Neutrophil (primary cell): Measurements from ENCODE around the gene MUL1.

Source experiments
- H3K27ac ChIP-seq: fragments of 200-600 bp; sonication (generic); 2 replicates; pipeline ENCODE4 v1.5.1; 2016; ENCODE audit warnings: mild to moderate bottlenecking, moderate library complexity
- H3K27me3 ChIP-seq: fragments of 200-600 bp; sonication (generic); 2 replicates; pipeline ENCODE4 v1.6.0; 2016; ENCODE audit warnings: mild to moderate bottlenecking
- H3K36me3 ChIP-seq: fragments of 200-600 bp; sonication (generic); 2 replicates; pipeline ENCODE4 v1.5.1; 2017
- H3K4me1 ChIP-seq, 2 experiments: fragments of 200-600 bp in 1 of 2; sonication (generic) in 1 of 2; 1 replicate in 1 of 2; 2 replicates in 1 of 2; pipeline versions ENCODE4 v1.5.1 to v1.6.1; 2013 to 2016; ENCODE audit warnings: low read depth in 1 of 2, low read length in 1 of 2, mild to moderate bottlenecking in 1 of 2, moderate library complexity in 1 of 2; ENCODE audit not compliant: control insufficient read depth in 1 of 2, insufficient read depth in 1 of 2
- H3K4me3 ChIP-seq, 2 experiments: fragments of 200-600 bp in 1 of 2; sonication (generic) in 1 of 2; 1 replicate in 1 of 2; 2 replicates in 1 of 2; pipeline ENCODE4 v1.5.1; 2013 to 2016; ENCODE audit warnings: low read depth in 1 of 2, low read length in 1 of 2, mild to moderate bottlenecking in 1 of 2, moderate library complexity in 1 of 2
- H3K9me3 ChIP-seq: fragments of 200-600 bp; sonication (generic); 2 replicates; pipeline ENCODE4 v1.5.1; 2016
- CTCF ChIP-seq: fragments of 200-600 bp; sonication (generic); IDR thresholded peaks from 2 replicates; pipeline ENCODE4 v1.5.1; 2016; ENCODE audit warnings: antibody characterized with exemption

Gene MUL1

DNA sequence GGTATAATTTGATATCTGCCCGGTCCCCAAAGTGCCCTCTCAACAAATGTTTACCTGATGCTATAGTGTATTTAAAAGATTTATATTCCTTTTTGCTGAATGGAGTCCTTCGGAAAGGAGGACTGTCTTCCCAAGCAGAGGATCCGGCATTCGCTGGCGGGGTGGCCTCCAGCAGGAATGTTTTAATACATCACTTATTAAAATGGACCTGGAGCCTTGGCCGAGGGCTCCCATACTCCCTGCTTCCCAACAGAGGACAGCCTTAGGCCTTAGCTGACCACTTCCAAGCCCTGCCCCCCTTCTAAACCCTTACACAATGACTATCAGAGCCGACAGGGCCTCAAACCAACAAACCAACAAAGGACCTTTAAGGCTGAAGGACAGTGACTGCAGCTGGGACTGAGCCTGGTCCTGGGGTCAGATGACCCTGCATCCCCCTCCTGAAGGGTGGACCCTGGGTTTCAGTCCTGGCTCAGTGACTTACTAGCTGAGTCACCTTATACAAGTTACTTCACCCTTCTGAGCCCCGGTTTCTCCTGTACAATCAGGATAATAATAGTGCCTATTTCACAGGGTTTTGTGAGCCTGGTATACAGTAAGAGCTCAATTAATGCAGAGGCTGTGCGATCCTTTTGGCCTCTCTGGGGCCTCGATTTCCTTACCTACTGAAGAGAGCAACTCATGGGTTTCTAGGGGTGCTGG lies 27.6 kb downstream of the MUL1 start:
- Histone ChIP-seq H3K4me3 (no peak overlapping the region), H3K4me1 (no peaks in the 10 kb centered on the region), H3K27me3 (peaks cover 100% of the 10 kb centered on the region), H3K36me3 (no peaks in the 10 kb centered on the region), H3K27ac (no peak overlapping the region), H3K9me3 (no peaks in the 10 kb centered on the region)
- TF ChIP-seq CTCF = no peak

DNA sequence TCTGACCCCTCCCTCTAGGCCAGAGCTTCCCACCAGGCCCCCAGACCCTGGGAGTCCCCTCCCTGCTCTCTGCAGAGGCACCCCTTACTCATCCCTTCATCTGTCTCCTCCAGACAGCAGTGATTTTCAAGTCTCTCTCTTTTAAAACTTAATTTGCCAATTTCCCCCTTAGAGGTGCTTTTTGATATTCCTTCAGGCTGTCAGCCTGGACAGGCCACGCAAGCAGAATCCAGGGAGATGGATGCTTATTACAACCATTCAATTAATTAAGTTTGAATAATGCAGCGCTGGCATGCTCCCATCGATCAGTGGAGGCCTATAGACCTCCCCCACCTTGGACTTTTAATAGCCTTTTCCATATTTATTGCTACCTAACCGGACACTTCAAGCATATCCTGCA lies 28.1 kb downstream of the MUL1 start:
- Histone ChIP-seq H3K27me3 (peaks cover 100% of the 10 kb centered on the region), H3K9me3 (no peaks in the 10 kb centered on the region), H3K27ac (no peak overlapping the region), H3K4me3 (no peak overlapping the region), H3K4me1 (no peaks in the 10 kb centered on the region), H3K36me3 (no peaks in the 10 kb centered on the region)
- no peak for TF ChIP-seq CTCF

- Histone ChIP-seq H3K4me3 (no peak overlapping the region), H3K27me3 (peaks cover 100% of the 10 kb centered on the region), H3K4me1 (no peaks in the 10 kb centered on the region), H3K9me3 (no peaks in the 10 kb centered on the region), H3K36me3 (no peaks in the 10 kb centered on the region), H3K27ac (no peak overlapping the region)
- TF ChIP-seq CTCF = no peak
Measured at GRCh38 chr1:20478057-20478635, 29.8 kb downstream of the MUL1 start.

- H3K4me3 ChIP-seq = no peak overlapping the region
- no peak overlapping the region for H3K27ac ChIP-seq
- no peaks in the 10 kb centered on the region for H3K9me3 ChIP-seq
- H3K36me3 ChIP-seq = no peaks in the 10 kb centered on the region
- TF ChIP-seq CTCF = no peak
- H3K27me3 ChIP-seq = peaks cover 100% of the 10 kb centered on the region
- no peaks in the 10 kb centered on the region for H3K4me1 ChIP-seq
Measured at GRCh38 chr1:20477348-20478056, 30.4 kb downstream of the MUL1 start.

GRCh38 chr1:20476265-20477038 lies 31.5 kb downstream of the MUL1 start:
- no peak for TF ChIP-seq CTCF
- H3K4me3 ChIP-seq = no peak overlapping the region
- H3K36me3 ChIP-seq = no peaks in the 10 kb centered on the region
- H3K27me3 ChIP-seq = peaks cover 100% of the 10 kb centered on the region
- H3K4me1 ChIP-seq = no peaks in the 10 kb centered on the region
- no peak overlapping the region for H3K27ac ChIP-seq
- no peaks in the 10 kb centered on the region for H3K9me3 ChIP-seq
